Measurements from ENCODE around the gene SLC12A5. TPM values are rescaled to one million over a fixed set of nuclear protein-coding genes. Genes with fewer than 3 reads are reported as not detected.

Gene SLC12A5
- total and polyA plus RNA-seq, 9 of the 15 experiments (the other 6 are each of a cell fraction or from before 2014, with no cell fraction given) = 0.36 to 7.5 (median 2.1) TPM

- FAIRE-seq = no peak
- intact Hi-C loops (cut with micrococcal nuclease) (loop anchor here (2.0 to 5.0 kb wide), 3 partner anchors 63 to 148 kb away; no protein-coding TSS in a partner anchor), in situ Hi-C loops (cut with MboI) (no loop called here)
- no TSS peak for BruUV-seq (replicated peaks)
- CTCF ChIA-PET (ENCODE audit: low intra/inter-chr PET ratio) = interaction anchor here (1.1 to 1.4 kb wide), 2 partner anchors 64 to 128 kb away, joined by 3 to 5 read pairs; no protein-coding TSS in a partner anchor
- no peak overlapping the region for H3K4me3 ChIP-seq
- H2AFZ ChIP-seq (ENCODE audit: low read depth, low read length) = no peak overlapping the region
- H3K9me1 ChIP-seq (ENCODE audit: control insufficient read depth, insufficient read depth, low read length) = no peaks in the 10 kb centered on the region
- 0% methylated on average over 4 of the region's 4 CpGs for WGBS (ENCODE audit: insufficient coverage, low coverage, missing lambda C conversion rate)
- H3K79me2 ChIP-seq (ENCODE audit: control insufficient read depth, insufficient read depth, low read length) = no peaks in the 10 kb centered on the region
- TF ChIP-seq NR4A1 (CRISPR knock-in tag; IDR thresholded peaks at IDR 0.05) (no peak), NR4A1 (tag; IDR thresholded peaks at IDR 0.05) (no peak), ZKSCAN1 (IDR thresholded peaks at IDR 0.05; ENCODE audit: low read depth, low read length) (no peak), USF2 (CRISPR knock-in tag; IDR thresholded peaks at IDR 0.05) (no peak), BRD9 (IDR thresholded peaks at IDR 0.05; ENCODE audit: low read depth, partially characterized antibody) (no peak), MLLT1 (IDR thresholded peaks at IDR 0.05) (no peak), GTF2B (IDR thresholded peaks at IDR 0.05; ENCODE audit: extremely low read depth, insufficient read length) (no peak), DACH1 (IDR thresholded peaks at IDR 0.05; ENCODE audit: partially characterized antibody) (no peak), NCOR1 (IDR thresholded peaks at IDR 0.05) (no peak), E2F5 (CRISPR knock-in tag; IDR thresholded peaks at IDR 0.05) (no peak), BACH1 (tag; IDR thresholded peaks at IDR 0.05) (no peak)
- peaks cover 8% of the 10 kb centered on the region; the same call in 1 of the 2 replicates for H4K20me1 ChIP-seq (replicated peaks; ENCODE audit: control insufficient read depth, insufficient read depth, low read length)
- 0 out of 5 replicates have a peak, but pooled peaks cover 0 to 7% of the 10 kb centered on the region in 2 experiments for H3K27me3 ChIP-seq (ENCODE audit: control insufficient read depth in 2 of 2, insufficient read depth in 2 of 2, low read length in 2 of 2)
- no peaks in the 10 kb centered on the region for H3K36me3 ChIP-seq (ENCODE audit: control insufficient read depth, insufficient read depth, low read length)
- DNase-seq (ENCODE audit: extremely low read depth in 1 of 4, low spot score in 3 of 4) = no peak
- POLR2A ChIA-PET = no interaction called here
- H3K9me3 ChIP-seq (replicated peaks; ENCODE audit: control insufficient read depth, insufficient read depth, low read depth, low read length) = no peaks in the 10 kb centered on the region
- H3K4me1 ChIP-seq (replicated peaks in 1 of 2; ENCODE audit: control insufficient read depth in 2 of 2, insufficient read depth in 2 of 2, low read length in 2 of 2) = peaks cover 14 to 28% of the 10 kb centered on the region in 2 experiments
- H3K4me2 ChIP-seq (ENCODE audit: insufficient read depth, low read length) = no peak overlapping the region
- no peak overlapping the region for H3K9ac ChIP-seq (ENCODE audit: insufficient read depth in 1 of 2, low read depth in 2 of 2, low read length in 2 of 2)
- no peak overlapping the region for H3K27ac ChIP-seq (ENCODE audit: extremely low read depth, low read depth, low read length)
- no peak for ATAC-seq
Observed at GRCh38 chr20:46023999-46024398, 5.0 kb upstream of the SLC12A5 start.

All from K562 (cell line).